Lower lobe of right lung (tissue), 2 donors: ENCODE measurements around the gene WIPF3. TPM values are rescaled to one million over a fixed set of nuclear protein-coding genes. Genes with fewer than 3 reads are reported as not detected.

Experiments
- ATAC-seq, 2 donors: fragments of 200-7000 bp; cut with Tn5 transposase; one replicate each; pipeline ENCODE4 v1.9.1; 2020 to 2022; ENCODE audit warnings: mild to moderate bottlenecking in 2 of 2, moderate library complexity in 2 of 2
- DNase-seq: peaks from one replicate; pipeline ENCODE4 v3.0.0-alpha.2; 2020
- H3K27ac ChIP-seq: fragments of 200-600 bp; one replicate; pipeline ENCODE4 v1.8.0; 2022
- H3K27me3 ChIP-seq: fragments of 200-600 bp; one replicate; pipeline ENCODE4 v1.8.0; 2022; ENCODE audit warnings: low read depth
- H3K36me3 ChIP-seq: fragments of 200-600 bp; one replicate; pipeline ENCODE4 v1.8.0; 2022; ENCODE audit warnings: mild to moderate bottlenecking
- H3K4me1 ChIP-seq: fragments of 200-600 bp; one replicate; pipeline ENCODE4 v1.8.0; 2022
- H3K4me3 ChIP-seq: fragments of 200-600 bp; one replicate; pipeline ENCODE4 v1.8.0; 2022; ENCODE audit warnings: mild to moderate bottlenecking
- H3K9me3 ChIP-seq: fragments of 200-600 bp; one replicate; pipeline ENCODE4 v1.8.0; 2022
- CTCF ChIP-seq: fragments of 200-600 bp; IDR thresholded peaks from one replicate; pipeline ENCODE4 v1.8.0; 2022; ENCODE audit warnings: antibody characterized with exemption, mild to moderate bottlenecking
- intact Hi-C: fragments of 100-400 bp; cut with DNase I; formaldehyde crosslinking; loops from one replicate; pipeline ENCODE4 v1.11.0; 2022
- total RNA-seq: library from RNA; stranded (reverse); fragmentation: NEBNext Ultra II Directional; extraction: Animal tissue kit (Norgen Biotek cat#: 25700); gene quantifications from one replicate; pipeline ENCODE4 v1.2.1, GENCODE V29; 2021
- donor health status: DM: no; HTN: yes; CAD: no; lungs with severe emphysema.

WIPF3 gene
- total RNA-seq, 1 donor from 2014 or later: 0.95 TPM

DNA sequence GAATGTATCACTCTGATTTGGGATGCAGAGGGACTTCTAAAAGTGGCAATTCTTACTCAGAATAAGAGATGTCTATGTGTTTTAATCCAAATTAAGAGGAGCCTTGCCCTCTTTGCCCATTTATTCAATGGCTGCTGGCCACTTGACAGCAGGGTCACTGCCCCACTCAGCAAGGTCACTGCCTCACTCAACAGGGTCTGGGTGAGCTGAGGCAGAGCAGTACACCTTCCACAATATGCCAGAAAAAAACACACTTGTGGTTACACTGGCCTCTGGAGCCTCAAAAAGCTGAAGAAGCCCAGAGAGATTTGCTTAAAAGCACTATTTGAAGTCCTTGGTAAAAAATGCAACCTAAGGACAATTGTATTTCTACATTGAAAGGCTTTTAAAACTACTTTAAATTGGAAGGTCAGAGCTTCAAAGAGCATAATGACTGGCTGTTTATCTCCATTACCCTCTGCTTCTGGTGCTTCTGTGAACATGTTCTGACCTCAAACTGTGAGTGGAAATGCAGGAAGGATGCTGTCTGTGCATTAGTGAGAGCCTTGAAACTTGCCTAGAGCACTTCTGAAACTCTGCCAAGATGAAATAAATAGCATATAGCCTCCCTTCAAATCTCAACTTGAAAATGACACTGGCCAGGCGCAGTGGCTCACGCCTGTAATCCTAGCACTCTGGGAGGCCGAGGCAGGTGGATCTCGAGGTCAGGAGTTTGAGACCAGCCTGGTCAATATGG lies 35.1 kb upstream of the WIPF3 start:
- Histone ChIP-seq H3K4me1 (no peaks in the 10 kb centered on the region), H3K36me3 (no peaks in the 10 kb centered on the region), H3K9me3 (no peaks in the 10 kb centered on the region), H3K27me3 (no peaks in the 10 kb centered on the region), H3K27ac (no peak overlapping the region), H3K4me3 (no peak overlapping the region)
- no peak for DNase-seq
- intact Hi-C loops: no loop called here
- no peak for TF ChIP-seq CTCF
- ATAC-seq: no peak

DNA sequence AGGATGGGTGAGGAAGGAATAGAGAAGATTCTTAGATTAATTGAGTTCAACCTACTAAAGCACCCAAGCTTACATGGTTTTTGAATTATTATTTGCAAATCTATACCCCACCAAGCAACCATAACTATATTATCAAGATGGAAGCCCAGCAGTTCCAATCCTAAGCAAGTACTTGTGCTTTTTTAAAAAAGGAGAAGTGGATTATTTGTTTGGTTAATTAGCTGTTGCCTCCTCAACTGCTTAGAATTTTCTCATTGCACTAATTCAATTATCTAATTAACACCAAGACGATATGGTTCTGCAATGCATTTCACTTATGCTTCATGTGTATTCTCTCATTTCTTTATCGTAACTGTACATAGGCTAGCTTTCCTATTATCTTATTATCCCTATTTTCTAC lies 27.3 kb upstream of the WIPF3 start:
- no peaks in the 10 kb centered on the region for H3K36me3 ChIP-seq
- ATAC-seq (no peak), DNase-seq (no peak)
- H3K9me3 ChIP-seq: no peaks in the 10 kb centered on the region
- no peak for TF ChIP-seq CTCF
- intact Hi-C loops: no loop called here
- H3K4me3 ChIP-seq: no peak overlapping the region
- no peak overlapping the region for H3K27ac ChIP-seq
- peaks cover 7% of the 10 kb centered on the region for H3K27me3 ChIP-seq
- H3K4me1 ChIP-seq: no peaks in the 10 kb centered on the region

DNA sequence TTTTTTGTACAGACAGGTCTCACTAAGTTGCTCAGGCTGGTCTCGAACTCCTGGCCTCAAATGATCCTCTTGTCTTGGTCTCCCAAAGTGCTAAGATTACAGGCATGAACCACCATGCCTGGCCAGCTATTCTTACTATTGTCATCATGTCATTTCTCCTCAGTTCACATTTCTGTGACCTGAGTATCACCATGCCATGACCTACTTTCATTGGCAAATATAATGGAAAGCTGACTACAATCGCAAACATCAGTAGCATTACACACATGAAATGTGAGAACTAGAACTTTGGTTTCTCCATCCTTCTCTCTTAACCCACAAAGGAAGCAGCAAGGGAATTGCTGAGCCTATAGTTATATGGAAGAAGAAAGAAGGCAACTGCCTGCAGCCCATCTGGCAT lies 26.0 kb upstream of the WIPF3 start:
- H3K27me3 ChIP-seq: peaks cover 7% of the 10 kb centered on the region
- no peaks in the 10 kb centered on the region for H3K36me3 ChIP-seq
- intact Hi-C loops: no loop called here

DNA sequence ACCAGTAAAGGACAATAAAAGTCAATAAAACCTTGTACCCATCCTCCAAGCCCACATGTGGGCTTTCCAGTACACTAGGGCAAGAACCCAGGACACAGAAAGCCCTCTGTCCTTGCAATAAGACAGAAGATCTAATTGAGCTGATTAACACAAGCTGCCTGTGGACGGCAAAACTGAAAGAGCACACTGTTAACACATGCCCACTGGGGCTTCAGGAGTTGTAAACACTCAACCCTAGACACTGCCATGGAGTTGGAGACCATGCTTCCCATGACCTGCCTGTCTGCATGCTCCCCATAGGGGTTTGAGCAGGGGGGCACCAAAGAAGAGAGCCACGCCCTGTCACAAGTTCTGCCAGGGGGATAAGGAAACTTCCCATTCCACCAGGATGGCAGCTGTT lies 22.6 kb upstream of the WIPF3 start:
- no peaks in the 10 kb centered on the region for H3K27me3 ChIP-seq
- H3K9me3 ChIP-seq: no peaks in the 10 kb centered on the region
- ATAC-seq: no peak
- TF ChIP-seq CTCF: no peak
- H3K4me3 ChIP-seq: no peak overlapping the region
- no peaks in the 10 kb centered on the region for H3K4me1 ChIP-seq
- no peaks in the 10 kb centered on the region for H3K36me3 ChIP-seq
- intact Hi-C loops: no loop called here
- no peak for DNase-seq
- no peak overlapping the region for H3K27ac ChIP-seq

More for the DNA sequence above, 26.0 kb upstream of the WIPF3 start:
- TF ChIP-seq CTCF: no peak
- H3K27ac ChIP-seq: no peak overlapping the region
- no peak overlapping the region for H3K4me3 ChIP-seq
- DNase-seq: no peak
- ATAC-seq: no peak
- H3K4me1 ChIP-seq: no peaks in the 10 kb centered on the region
- H3K9me3 ChIP-seq: no peaks in the 10 kb centered on the region

GRCh38 chr7:29793507-29793906 lies 12.8 kb upstream of the WIPF3 start:
- no peak for DNase-seq
- H3K27ac ChIP-seq: no peak overlapping the region
- no peak overlapping the region for H3K4me3 ChIP-seq
- TF ChIP-seq CTCF: no peak
- no peaks in the 10 kb centered on the region for H3K27me3 ChIP-seq
- ATAC-seq: no peak
- H3K36me3 ChIP-seq: no peaks in the 10 kb centered on the region
- no peaks in the 10 kb centered on the region for H3K9me3 ChIP-seq
- intact Hi-C loops: no loop called here
- H3K4me1 ChIP-seq: no peaks in the 10 kb centered on the region
